Stimulated activated CD8-positive, alpha-beta memory T cell treated with anti-CD3 and anti-CD28 coated beads, Interleukin-12 subunit alpha, Interleukin-12 subunit beta, amount 100 ng/mL, for 24 hours (primary cell): ENCODE measurements around the gene DNLZ.

Source experiments
- DNase-seq: peaks from one replicate; pipeline ENCODE4 v3.0.0-alpha.2; 2020; ENCODE audit errors: extremely low read depth

Gene DNLZ

DNA sequence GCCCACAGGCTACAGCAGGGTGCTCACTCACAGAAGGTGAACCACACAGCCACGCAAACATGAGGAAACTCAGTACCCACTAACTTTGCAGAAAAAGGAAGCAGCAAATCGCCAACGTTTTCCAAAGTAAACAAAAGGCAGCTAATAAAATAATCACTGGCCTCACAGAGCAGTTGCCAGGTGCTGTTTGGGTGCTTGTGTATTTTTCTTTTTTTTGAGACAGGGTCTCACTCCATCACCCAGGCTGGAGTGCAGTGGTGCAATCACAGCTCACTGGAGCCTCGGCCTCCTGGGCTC, 32.6 kb upstream of the DNLZ start:
- DNase-seq: no peak

DNA sequence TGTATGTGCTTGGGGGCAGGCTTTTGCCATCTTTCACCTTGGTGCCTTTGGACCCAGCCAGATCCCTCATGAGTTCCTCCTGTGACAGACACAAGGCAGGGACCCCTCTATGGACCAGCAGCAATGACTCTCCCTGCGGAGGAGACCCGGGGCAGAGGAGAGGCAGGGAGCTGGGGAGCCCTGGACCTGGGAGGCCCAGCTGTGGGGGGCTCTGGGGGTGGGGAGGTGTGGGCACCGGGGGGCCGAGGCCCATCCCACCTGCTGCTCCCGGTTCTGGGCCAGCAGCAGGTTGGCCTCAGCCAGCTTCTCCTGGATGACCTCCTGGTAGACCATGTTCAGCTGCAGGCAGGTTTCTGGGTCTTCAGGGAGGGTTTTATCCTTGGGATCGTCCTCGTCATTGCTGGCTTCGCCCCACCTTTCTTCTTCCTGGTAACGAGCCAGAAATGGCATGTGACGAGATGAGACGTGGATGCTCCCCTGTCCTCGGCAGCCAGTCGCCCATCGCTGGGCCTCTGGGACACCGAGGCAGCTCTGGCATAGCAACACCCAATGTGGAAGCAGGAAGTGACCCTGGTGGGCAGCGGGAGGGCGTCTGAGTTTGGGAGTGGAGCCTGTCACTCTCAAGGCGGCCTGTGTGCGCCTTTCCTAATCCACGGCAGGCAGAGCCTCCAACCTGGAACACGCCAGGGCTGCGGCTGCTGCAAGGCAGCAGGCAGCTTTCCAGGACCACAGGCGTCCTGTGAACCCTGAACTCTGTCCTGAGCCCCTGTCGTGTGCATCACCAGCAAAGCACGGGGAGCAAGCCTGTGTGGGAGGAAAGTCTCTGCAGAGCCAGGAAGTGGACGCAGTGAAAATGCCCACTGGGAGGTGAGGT, 32.0 kb upstream of the DNLZ start:
- DNase-seq: no peak

DNA sequence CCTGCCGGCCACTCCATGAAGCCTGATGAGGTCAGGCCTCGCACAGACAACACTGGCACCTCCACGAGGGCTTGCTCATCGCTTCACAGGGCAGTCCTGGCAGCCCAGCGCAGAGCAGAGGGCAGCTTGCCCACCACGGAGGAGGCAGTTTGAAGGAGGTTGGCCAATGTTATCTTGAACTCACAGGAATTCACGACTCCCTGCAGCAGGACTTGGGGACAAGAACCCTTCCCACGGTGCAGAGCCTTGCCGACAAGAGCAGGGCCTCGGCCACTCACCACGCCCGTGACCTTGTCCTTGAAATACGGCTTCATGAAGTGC, 31.4 kb upstream of the DNLZ start:
- no peak for DNase-seq

DNA sequence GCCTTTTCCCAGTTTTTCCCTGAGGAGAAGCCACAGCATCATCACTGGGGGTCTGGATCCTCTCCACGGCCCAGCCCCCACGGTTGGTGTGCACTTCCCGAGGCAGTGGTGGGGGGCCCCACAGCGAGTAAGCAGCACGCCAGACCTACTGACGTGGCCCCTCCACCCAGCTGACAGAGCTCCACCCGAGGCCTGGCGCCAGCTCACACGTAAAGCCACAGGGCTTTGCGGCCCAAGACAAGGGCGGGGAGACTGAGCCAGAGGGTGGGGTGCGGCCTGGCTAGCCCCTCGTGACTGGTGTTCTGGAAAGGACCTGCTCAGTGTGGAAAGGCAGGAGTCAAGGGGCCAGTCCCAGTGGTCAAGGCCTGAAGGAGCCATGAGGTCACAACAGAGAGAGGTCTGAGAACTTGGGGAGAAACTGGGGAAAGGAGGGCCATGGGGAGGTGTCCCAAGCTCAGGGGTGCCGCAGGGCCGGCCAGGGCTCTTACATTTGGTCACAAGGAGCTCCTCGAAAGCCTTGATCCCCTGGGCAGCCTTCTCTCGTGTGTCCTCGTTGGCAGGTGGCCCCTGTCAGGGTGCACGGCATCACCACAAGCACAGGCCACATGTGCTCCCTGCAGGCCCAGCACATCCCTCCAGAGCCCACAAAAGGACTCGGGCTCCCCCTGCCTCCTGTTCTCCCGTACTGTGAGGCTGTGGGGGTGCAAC, 30.9 kb upstream of the DNLZ start:
- no peak for DNase-seq

DNA sequence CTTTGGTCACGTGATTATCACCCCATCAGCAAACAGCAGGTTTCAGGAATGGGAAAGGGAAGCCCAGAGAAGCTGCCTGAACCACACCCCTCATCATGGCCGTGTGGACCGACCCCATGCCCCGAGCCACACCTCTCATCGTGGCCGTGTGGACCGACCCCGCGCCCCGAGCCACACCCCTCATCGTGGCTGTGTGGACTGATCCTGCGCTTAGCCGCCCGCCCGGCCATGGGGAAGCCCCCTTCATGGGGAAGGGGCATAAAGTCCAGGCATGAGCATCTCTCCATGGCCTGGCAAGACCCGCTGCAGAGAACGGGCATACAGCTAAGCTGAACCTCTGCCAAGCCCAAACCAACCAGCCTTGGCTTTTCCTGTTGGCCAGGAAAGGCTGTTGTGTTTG, 30.0 kb upstream of the DNLZ start:
- DNase-seq: no peak

DNA sequence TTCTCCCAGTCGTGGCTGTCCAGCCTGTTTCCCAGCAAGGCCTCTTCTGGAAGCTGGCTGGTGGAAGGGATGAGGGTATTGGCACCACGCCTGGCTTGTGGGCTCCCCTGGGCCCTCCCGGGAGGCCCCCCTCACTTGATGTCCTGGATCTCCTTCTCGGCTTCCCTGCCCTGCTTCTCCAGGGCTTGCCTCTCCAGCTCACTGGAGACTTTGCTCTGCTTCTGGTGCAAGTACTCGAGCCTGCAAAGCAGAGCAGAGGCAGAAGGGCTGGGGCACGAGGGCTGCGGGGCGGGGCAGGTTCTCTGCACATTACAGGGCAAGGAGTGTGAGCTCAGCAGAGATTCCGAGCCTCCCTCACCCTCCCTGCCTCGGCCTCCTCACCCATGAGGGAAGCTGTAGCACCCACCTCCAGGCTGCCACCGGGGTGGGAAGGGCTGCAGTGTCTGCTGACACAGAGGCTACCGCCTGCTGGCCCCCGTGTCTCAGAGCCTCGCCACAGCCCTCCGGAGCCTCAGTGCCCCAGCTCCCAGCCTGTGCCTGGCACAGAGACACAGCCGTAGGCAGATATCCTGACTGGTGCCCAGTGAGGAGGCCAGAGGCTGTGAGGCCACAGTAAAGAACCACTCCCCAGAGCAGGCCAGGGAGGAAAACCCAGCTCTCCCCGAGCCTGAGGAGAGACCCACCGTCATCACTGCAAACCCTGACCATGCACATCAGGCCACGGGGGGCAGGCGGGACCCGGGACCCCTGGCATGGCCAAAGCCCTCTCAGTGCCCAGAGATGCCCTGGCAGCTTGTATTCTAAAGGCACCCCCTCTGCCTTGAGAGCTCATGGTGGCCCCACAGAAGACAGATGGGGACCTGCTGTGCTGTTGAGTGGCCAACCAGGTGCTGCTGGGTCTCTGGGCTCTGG, 29.2 kb upstream of the DNLZ start:
- no peak for DNase-seq

DNA sequence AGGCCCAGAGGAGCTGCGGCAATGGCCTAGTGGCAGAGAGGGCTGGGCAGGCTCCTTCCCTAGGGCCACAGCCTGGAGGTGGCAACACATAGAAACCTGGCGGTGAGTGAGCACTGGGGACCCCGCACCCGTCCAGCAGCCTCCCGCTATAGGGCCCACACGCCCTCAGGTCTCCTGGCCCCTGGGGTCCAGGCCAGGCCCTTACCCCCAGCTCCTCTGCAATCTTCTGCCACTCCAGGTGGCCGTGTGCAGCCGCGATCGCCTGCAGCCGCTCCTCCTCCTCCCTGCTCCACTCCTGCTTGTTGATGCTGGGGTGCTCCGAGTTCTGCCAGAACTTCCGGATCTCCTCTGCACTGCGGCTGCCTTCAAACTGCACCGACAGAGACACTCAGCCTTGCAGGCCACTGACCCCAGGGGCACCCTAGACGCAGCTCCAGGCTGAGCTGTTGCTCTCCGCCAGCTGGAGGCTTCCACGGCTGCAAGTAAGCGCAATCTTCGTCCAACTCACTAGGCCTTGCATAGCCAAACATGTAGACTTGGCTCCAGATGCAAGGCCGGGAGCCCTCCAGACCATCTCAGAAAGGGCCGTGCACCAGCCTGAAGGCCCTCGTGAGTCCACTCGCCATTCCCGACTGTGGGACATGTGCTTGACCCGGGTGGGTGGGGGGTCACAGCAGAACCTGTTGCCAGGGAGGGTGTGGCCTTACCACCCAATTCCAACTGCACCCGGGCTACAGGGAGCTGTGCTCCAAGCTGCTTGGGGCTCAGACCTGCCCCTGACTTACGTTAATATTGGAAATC, 28.4 kb upstream of the DNLZ start:
- DNase-seq: no peak

DNA sequence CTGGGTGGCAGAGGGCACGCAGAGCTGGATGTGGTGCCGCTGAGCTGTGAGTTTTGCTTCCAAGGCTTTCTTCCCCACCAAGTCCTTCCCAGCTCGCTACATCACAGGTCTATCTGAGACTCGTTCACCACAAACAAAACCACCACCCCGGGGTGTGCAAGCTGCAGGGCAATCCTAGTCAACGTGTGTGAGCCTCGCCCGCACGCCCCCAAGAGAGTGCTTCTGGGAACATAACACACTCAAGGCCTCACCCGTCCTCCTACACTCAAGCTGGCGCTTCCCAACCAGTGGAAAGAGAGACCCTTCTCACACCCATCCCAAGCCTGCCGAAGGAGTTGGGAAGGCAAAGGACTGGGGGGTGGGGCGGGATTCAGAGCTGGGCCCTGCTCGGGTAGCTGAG, 25.9 kb upstream of the DNLZ start:
- no peak for DNase-seq

DNA sequence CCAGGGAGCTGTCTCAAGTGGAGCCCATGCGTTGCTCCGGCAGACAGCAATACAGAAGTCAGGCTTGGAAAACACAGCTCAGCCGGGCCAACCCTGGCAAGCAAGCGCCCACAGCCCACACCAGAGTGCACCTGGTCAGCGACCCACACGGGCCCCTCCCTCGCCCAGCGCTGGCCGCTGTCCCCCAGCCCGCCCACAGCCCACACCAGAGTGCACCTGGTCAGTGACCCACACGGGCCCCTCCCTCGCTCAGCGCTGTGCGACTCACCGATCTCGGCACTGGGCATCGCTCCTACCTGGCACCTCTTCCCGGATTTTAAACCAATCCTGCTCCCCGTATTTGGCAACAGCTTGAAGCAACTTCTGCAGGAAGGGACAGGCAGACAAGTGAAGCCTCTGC, 23.7 kb upstream of the DNLZ start:
- DNase-seq: no peak

DNA sequence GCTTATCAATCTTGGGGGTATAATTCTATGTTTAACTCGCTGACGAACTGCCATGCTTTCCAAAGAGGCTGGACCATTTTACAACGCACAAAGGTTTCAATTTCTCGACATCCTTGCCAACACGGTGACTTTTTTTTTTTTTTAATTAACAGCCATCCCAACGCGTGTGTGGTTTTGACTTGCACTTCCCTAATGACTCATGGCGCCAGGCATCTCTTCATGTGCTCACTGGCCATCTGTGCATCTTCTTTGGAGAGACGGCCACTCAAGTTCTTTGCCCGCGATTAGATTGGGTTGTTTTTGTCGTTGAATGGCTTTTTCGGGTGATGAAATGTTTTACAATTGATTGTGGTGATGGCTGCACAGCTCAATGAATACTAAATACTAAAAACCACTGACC, 22.5 kb upstream of the DNLZ start:
- no peak for DNase-seq

DNA sequence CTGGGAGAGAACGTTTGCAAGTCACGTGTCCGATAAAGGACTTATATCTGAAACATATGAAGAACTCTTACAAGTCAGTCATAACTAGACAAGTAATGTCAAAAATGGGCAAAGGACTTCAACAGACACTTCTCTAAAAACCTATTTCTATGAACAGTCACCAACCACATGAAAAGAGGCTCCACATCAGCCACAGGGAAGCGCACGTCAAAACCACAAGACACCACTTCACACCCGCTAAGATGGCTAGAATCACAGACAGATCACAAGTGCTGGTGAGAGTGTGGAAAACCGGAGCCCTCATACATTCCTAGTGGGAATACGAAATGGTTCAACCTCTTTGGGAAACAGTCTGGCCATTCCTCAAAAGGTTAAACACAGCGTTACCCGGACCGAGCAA, 21.5 kb upstream of the DNLZ start:
- DNase-seq: no peak

DNA sequence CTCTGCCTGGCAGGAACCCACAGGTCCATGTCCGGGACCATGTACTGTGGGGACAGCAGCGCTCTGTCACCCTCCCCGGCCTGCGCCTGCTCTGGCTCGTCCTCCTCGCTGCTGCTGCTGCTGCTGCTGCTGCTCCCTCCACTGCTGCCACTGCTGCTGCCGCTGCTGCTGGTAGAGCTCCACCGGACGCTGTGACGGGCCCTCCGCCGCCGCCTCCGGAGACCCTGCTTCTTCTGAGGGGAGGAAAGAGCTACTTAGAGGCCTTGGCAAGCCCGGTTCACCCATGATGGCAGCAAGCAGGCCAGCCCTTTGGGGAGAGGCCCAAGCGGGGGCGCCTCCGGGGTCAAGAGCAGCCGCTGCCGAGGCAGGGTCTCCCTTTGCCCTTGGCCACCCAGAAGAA, 19.9 kb upstream of the DNLZ start:
- DNase-seq: no peak

DNA sequence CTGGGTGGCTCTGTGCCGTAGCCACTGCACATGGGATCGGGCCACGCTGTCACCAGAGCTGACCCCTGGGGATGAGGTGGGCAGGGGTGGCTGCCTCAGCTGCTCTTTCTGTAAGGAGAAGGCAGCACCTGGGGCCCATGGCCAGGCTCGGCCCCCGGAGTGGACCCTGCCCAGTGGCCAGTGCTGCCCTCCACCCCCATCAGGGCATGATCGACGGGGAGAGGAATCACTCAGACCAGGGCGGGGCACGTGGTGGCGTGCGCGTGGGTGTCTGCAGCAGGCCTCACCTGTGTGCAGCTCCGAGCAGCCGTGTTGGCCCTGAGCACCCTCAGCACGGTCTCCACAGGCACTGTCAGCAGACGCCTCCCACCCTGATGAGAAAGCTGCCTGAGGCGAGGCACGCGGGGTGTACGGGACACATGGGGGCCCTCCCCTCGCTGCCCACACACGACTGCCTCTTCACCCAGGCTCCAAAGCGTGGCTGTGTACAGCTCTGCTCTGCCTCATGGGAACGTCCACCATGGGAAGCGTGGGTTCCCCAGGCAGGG, 18.5 kb upstream of the DNLZ start:
- no peak for DNase-seq

DNA sequence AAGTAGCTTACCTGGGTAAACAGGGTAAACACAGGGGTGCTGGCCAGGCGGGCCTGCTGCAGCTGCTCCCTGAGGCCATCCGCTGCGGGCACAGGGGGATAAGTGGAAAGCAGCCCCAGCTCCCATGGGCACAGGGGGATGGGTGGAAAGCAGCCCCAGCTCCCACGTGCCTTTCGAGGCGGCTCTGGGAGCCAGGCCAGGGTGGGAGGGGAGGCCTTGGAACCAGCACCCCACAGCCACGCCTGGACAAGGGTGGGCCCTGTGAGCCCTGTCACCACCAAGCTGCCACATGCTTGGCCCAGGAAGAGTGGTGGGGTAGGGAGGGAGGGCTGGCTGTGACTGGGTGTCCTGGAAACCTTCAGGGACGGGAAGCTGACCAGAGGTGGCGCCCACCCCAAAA, 17.8 kb upstream of the DNLZ start:
- no peak for DNase-seq

DNA sequence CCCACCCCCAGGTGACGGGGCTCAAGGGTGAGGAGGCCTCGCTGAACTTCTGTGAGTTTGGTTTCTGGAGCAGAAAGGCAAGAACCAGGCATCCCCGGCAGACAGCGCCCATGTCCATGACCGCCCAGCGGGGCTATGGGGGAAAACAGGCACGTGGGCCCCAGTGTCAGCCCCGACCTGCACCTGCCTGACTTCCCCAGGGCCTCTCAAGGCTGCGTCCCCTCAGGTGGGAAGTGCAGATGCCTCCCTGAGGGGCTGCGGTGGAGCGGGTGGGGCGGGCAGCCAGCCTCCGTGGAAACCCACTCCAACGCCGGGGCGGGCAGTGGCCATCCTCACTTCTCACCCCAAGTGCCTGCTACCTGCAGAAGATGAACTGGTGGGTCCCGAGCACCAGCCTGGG, 16.8 kb upstream of the DNLZ start:
- DNase-seq: no peak

DNA sequence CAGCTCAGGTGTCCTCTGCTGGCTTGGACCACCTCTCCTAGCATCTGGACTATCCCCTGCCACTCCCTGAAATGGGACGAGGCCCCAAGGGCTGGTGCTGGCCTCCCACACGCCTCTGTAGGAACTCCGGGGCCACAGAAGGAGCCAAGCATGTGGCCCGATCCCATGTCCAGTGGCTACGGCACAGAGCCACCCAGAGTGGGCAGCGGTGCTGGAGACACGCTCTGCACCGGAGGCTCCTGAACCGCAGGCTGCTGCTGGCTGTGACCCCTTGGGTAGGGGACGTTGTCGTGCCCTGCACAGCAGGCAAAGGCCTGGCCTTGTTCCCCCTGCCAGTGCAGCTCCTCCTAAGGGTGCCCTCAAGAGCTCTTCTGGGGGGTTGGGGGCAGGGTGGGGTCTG, 16.3 kb upstream of the DNLZ start:
- no peak for DNase-seq

DNA sequence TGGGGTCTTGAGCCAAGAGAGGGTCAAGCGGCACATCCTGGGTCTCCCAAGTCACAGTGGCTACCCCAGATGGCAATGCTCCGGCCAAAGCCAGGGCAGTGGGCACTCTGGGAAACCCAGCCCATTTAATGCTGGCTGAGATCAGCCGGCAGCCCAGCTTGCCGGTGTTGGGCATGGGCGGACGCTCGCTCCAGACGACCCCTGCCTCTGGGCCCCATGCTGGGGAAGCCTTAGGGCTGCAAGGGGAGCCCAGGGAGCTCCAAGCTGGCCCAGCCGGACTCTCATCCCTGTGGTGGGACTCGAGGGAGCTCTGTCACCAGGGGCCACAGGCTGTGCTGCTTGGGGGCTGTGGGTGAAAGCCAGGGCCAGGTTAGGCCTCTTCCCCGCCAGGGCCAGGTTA, 15.9 kb upstream of the DNLZ start:
- DNase-seq: no peak

DNA sequence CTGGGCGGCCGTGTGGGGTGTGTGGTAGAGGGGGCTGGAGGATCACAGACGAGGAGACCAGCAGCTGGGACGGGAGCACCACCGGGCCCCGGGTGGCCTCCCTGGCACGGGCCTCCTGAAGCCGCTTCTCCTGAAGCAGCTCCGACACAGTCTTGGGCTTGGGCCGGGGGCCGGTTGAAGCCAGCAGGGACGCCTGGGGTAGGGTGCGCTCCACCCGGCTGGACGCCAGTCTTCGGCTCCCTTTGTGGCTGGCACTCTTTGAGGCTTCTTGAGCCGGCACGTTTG, 15.4 kb upstream of the DNLZ start:
- DNase-seq: no peak

DNA sequence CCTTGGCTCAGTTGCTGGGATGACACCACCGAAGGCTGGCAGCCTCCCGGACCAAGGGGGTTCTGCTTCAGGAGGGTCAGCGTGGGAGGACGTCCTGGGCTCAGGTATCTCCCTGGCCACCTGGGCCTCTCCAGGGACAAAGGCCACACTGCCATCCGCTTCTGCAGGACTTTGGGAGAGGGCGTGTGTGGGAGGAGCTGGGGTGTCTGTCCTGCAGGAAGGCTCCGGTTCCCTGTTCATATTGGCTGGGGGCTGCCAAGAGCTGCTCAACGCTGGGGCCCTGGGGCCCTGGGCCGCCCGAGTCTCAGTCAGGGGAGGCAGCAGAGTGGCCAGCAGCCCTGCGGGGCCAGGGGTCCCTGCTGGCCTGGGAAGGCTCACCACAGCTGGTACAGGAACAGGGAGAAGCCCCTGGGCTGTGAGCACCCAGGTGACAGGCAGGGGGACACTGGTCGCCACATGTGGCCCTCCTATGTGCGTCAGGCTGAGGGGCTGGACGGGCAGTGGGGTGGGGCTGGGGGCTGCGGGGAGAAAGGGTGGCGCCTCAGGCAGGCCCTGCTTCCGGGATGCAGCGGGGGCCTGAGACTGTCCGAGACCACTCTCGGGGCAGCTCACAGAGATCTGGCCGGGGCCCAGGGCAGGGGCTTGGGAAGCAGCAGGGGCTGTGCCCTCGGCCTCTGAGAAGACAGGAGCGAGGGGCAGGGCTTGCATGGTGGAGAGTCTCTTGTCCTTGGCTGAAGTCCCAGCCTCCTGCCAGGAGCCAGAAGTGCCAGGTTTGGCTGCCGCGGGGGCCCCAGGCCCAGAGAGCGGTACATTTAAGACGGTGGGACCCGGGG, 14.8 kb upstream of the DNLZ start:
- no peak for DNase-seq

DNA sequence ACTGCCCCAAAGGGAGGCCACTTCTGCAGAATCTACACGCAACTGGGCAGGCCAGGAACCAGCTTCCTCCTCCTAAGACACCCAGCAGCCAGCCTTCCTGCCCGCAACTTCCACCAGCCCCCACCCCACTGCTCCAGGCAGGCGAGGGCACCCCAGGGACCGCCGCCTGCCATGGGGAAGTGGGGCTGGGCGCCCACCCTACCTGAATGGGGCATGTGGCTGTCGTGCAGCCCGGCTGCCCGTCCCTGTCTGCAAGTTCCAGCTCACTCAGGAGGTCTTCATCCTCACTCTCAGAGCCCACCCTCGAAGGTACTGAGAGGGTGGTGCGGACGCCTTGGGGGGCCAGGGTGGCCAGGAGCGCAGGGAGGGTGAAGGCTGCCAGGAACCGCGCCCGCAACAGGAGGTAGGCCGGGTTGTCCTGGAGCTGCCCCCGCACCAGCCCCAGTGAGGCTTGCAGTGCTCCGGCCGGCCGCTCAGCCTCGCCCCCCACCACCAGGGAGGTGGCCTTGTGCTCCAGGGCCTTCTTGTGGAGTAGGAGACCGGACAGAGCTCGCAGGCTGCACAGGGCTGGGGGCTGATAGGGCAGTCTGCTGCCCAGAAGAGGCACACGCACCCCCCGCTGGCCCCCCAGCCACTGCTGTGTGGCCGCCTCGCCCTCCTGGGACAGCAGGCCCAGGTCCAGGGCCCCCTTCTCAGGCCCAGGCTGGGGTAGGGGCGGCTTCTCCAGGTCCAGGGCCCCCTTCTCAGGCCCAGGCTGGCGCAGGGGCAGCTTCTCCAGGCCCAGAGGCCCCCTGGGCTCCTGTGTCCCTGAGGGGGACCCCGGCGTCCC, 14.0 kb upstream of the DNLZ start:
- no peak for DNase-seq
